Peyer's patch (tissue), 4 donors: ENCODE data around the gene IQGAP3. TPM values are rescaled to one million over a fixed set of nuclear protein-coding genes. Genes with fewer than 3 reads are reported as not detected.

Source experiments
- DNase-seq, 3 donors: peaks; one replicate each; pipeline ENCODE4 v3.0.0-alpha.2; 2017 to 2019
- H3K27ac ChIP-seq, 4 donors: fragments of 200-600 bp; sonication (generic); one replicate each; pipeline ENCODE4 v1.5.1; 2016 to 2019
- H3K27me3 ChIP-seq, 2 donors: fragments of 200-600 bp; sonication (generic); one replicate each; pipeline ENCODE4 v1.5.1; 2019
- H3K36me3 ChIP-seq, 3 donors: fragments of 200-600 bp; sonication (generic); one replicate each; pipeline ENCODE4 v1.5.1; 2016 to 2019
- H3K4me1 ChIP-seq, 4 donors: fragments of 200-600 bp; sonication (generic); one replicate each; pipeline ENCODE4 v1.5.1; 2016 to 2019
- H3K4me3 ChIP-seq, 4 donors: fragments of 200-600 bp; sonication (generic); 1 replicate in 3 of 4; 2 replicates in 1 of 4; pipeline ENCODE4 v1.5.1; 2016 to 2019; ENCODE audit warnings: mild to moderate bottlenecking in 1 of 4
- H3K9me3 ChIP-seq, 4 donors: fragments of 200-600 bp; sonication (generic); one replicate each; pipeline ENCODE4 v1.5.1; 2016 to 2019; ENCODE audit warnings: mild to moderate bottlenecking in 1 of 4
- CTCF ChIP-seq, 6 experiments: fragments of 450-650 bp in 4 of 6; fragments of 200-600 bp in 2 of 6; sonication (generic) in 1 of 6; IDR thresholded peaks; one replicate each; pipeline ENCODE4 v1.5.1; 2017 to 2019; ENCODE audit warnings: antibody characterized with exemption in 6 of 6, mild to moderate bottlenecking in 3 of 6, moderate library complexity in 1 of 6
- POLR2A ChIP-seq, 2 donors: fragments of 450-650 bp; IDR thresholded peaks; one replicate each; pipeline ENCODE4 v1.5.1; 2017; ENCODE audit warnings: antibody characterized with exemption in 2 of 2, mild to moderate bottlenecking in 2 of 2, moderate library complexity in 2 of 2
- total RNA-seq, 4 donors: library from RNA; depleted of rRNA; stranded (reverse); fragments of >200 nt; gene quantifications; one replicate each; pipeline ENCODE4 v1.1.0, GENCODE V29; 2016

Gene IQGAP3
- total RNA-seq, 4 donors from 2014 or later: 5.4 to 45.4 (median 8.2) TPM

GRCh38 chr1:156551066-156551643, 21.2 kb downstream of the IQGAP3 start:
- H3K27me3 ChIP-seq: no peaks in the 10 kb centered on the region

GRCh38 chr1:156550346-156550745, 22.0 kb downstream of the IQGAP3 start:
- Histone ChIP-seq H3K36me3 (no peaks in the 10 kb centered on the region), H3K4me3 (no peak overlapping the region), H3K9me3 (no peaks in the 10 kb centered on the region), H3K27ac (no peak overlapping the region), H3K27me3 (no peaks in the 10 kb centered on the region), H3K4me1 (no peaks in the 10 kb centered on the region)
- TF ChIP-seq CTCF (IDR thresholded peaks at IDR 0.05) (no peak), POLR2A (IDR thresholded peaks at IDR 0.05) (no peak)
- DNase-seq: no peak

More at GRCh38 chr1:156551066-156551643, 21.2 kb downstream of the IQGAP3 start:
- H3K36me3 ChIP-seq: no peaks in the 10 kb centered on the region
- H3K9me3 ChIP-seq: no peaks in the 10 kb centered on the region
- no peak for TF ChIP-seq POLR2A (IDR thresholded peaks at IDR 0.05)
- TF ChIP-seq CTCF (IDR thresholded peaks at IDR 0.05): no peak
- no peak for DNase-seq
- H3K4me1 ChIP-seq: no peaks in the 10 kb centered on the region
- H3K4me3 ChIP-seq: no peak overlapping the region
- H3K27ac ChIP-seq: no peak overlapping the region

GRCh38 chr1:156549831-156550230, 22.5 kb downstream of the IQGAP3 start:
- no peak for DNase-seq
- no peak for TF ChIP-seq POLR2A (IDR thresholded peaks at IDR 0.05)
- TF ChIP-seq CTCF (IDR thresholded peaks at IDR 0.05): no peak
- Histone ChIP-seq H3K27me3 (no peaks in the 10 kb centered on the region), H3K27ac (no peak overlapping the region), H3K4me1 (no peaks in the 10 kb centered on the region), H3K4me3 (no peak overlapping the region), H3K36me3 (no peaks in the 10 kb centered on the region), H3K9me3 (no peaks in the 10 kb centered on the region)

- Histone ChIP-seq H3K4me1 (no peaks in the 10 kb centered on the region), H3K27me3 (no peaks in the 10 kb centered on the region), H3K9me3 (no peaks in the 10 kb centered on the region), H3K4me3 (no peak overlapping the region), H3K27ac (no peak overlapping the region), H3K36me3 (no peaks in the 10 kb centered on the region)
- DNase-seq: no peak
- TF ChIP-seq POLR2A (IDR thresholded peaks at IDR 0.05) (no peak), CTCF (IDR thresholded peaks at IDR 0.05) (no peak)
Observed at GRCh38 chr1:156549390-156549789, 23.0 kb downstream of the IQGAP3 start.

GRCh38 chr1:156547982-156548381, 24.4 kb downstream of the IQGAP3 start:
- Histone ChIP-seq H3K36me3 (no peaks in the 10 kb centered on the region), H3K9me3 (no peaks in the 10 kb centered on the region), H3K4me3 (no peak overlapping the region), H3K4me1 (no peaks in the 10 kb centered on the region), H3K27ac (no peak overlapping the region), H3K27me3 (no peaks in the 10 kb centered on the region)
- TF ChIP-seq POLR2A (IDR thresholded peaks at IDR 0.05) (no peak), CTCF (IDR thresholded peaks at IDR 0.05) (no peak)
- DNase-seq: no peak

GRCh38 chr1:156547434-156547833, 24.9 kb downstream of the IQGAP3 start:
- no peaks in the 10 kb centered on the region for H3K27me3 ChIP-seq
- no peak for TF ChIP-seq POLR2A (IDR thresholded peaks at IDR 0.05)
- no peak for TF ChIP-seq CTCF (IDR thresholded peaks at IDR 0.05)
- no peaks in the 10 kb centered on the region for H3K9me3 ChIP-seq
- no peak for DNase-seq
- no peak overlapping the region for H3K27ac ChIP-seq
- H3K4me1 ChIP-seq: no peaks in the 10 kb centered on the region
- no peak overlapping the region for H3K4me3 ChIP-seq
- no peaks in the 10 kb centered on the region for H3K36me3 ChIP-seq
